ENCODE results near the gene SRGAP2B. TPM values are rescaled to one million over a fixed set of nuclear protein-coding genes. Genes with fewer than 3 reads are reported as not detected.
"Not testable (repeated sequence)": the region's sequence is repeated elsewhere in the genome, so short reads cannot be mapped to it uniquely, and the experiment has no call there.

The SRGAP2B gene
- total and polyA plus RNA-seq, 2 of the 8 experiments (the other 6 are each of a cell fraction or from before 2014, with no cell fraction given) = 4.9 to 39.5 TPM

GRCh38 chr1:144992915-144993314 is 102.2 kb downstream of the SRGAP2B start:
- H2BK15ac ChIP-seq (ENCODE audit: low read length); H3K4me1 ChIP-seq (replicated peaks in 1 of 4; ENCODE audit: control insufficient read depth in 3 of 4, insufficient read depth in 4 of 4, low read length in 3 of 4); H4K8ac ChIP-seq (ENCODE audit: extremely low read depth, insufficient read depth, low read length); H3K18ac ChIP-seq (ENCODE audit: extremely low read depth, low read length); FAIRE-seq; H3K79me1 ChIP-seq (ENCODE audit: low read depth, low read length); H3K4ac ChIP-seq (replicated peaks; ENCODE audit: insufficient read length, low read depth, low read length); H2BK20ac ChIP-seq (ENCODE audit: low read length); DNase-seq (ENCODE audit: low read depth in 1 of 2, low spot score in 2 of 2); H2AFZ ChIP-seq (ENCODE audit: low read length); H2BK5ac ChIP-seq (ENCODE audit: low read depth, low read length); H4K91ac ChIP-seq (replicated peaks; ENCODE audit: insufficient read length, low read length); H3K4me3 ChIP-seq (ENCODE audit: extremely low read depth in 1 of 4, insufficient read depth in 2 of 4, low read depth in 3 of 4, low read length in 4 of 4); H2BK120ac ChIP-seq (replicated peaks; ENCODE audit: low read depth, low read length); H3K23me2 ChIP-seq (ENCODE audit: low read depth, low read length); CTCF ChIA-PET (ENCODE audit: partially characterized antibody); POLR2A ChIA-PET (ENCODE audit: partially characterized antibody); H3K9ac ChIP-seq (replicated peaks in 1 of 4; ENCODE audit: extremely low read depth in 1 of 4, low read depth in 3 of 4, low read length in 3 of 4); H3K27ac ChIP-seq (ENCODE audit: low read depth, low read length); H3K56ac ChIP-seq (replicated peaks; ENCODE audit: insufficient read length, low read depth, low read length); H3K79me2 ChIP-seq (ENCODE audit: control insufficient read depth in 1 of 2, insufficient read depth in 2 of 2, low read length in 2 of 2); H4K5ac ChIP-seq (ENCODE audit: insufficient read length, low read depth, low read length); H3K27me3 ChIP-seq (replicated peaks in 1 of 4; ENCODE audit: control insufficient read depth in 3 of 4, extremely low read depth in 1 of 4, insufficient read depth in 3 of 4, low read length in 3 of 4); H4K20me1 ChIP-seq (replicated peaks in 1 of 2; ENCODE audit: control insufficient read depth in 1 of 2, insufficient read depth in 2 of 2, low read length in 2 of 2); H2BK12ac ChIP-seq (ENCODE audit: low read depth, low read length); H3K36me3 ChIP-seq (ENCODE audit: control insufficient read depth in 2 of 4, insufficient read depth in 4 of 4, low read length in 3 of 4); H3K4me2 ChIP-seq (ENCODE audit: insufficient read depth in 1 of 2, low read depth in 2 of 2, low read length in 2 of 2); H3K23ac ChIP-seq (ENCODE audit: insufficient read length); H2AK5ac ChIP-seq (ENCODE audit: low read depth, low read length); H3K9me3 ChIP-seq (ENCODE audit: insufficient read depth in 2 of 2, low read depth in 1 of 2, low read length in 1 of 2); H3K14ac ChIP-seq (ENCODE audit: insufficient read length): not testable (repeated sequence)
- 100% methylated on average over 1 of the region's 1 CpG; no CpG with 5 or more reads in 1 of the 2 experiments for WGBS, 2 experiments (ENCODE audit: extremely low coverage in 1 of 2, insufficient coverage in 1 of 2, insufficient read length in 1 of 2, insufficient replicate concordance in 2 of 2, low coverage in 1 of 2, low lambda C conversion rate in 2 of 2, missing lambda C conversion rate in 1 of 2)

GRCh38 chr1:144990611-144991010 is 104.5 kb downstream of the SRGAP2B start:
- H3K4me1 ChIP-seq (replicated peaks in 1 of 4; ENCODE audit: control insufficient read depth in 3 of 4, insufficient read depth in 4 of 4, low read length in 3 of 4); POLR2A ChIA-PET (ENCODE audit: partially characterized antibody); H4K8ac ChIP-seq (ENCODE audit: extremely low read depth, insufficient read depth, low read length); H2BK20ac ChIP-seq (ENCODE audit: low read length); FAIRE-seq; H3K23ac ChIP-seq (ENCODE audit: insufficient read length); H3K27ac ChIP-seq (ENCODE audit: low read depth, low read length); CTCF ChIA-PET (ENCODE audit: partially characterized antibody); H3K4me3 ChIP-seq (ENCODE audit: extremely low read depth in 1 of 4, insufficient read depth in 2 of 4, low read depth in 3 of 4, low read length in 4 of 4); H3K4me2 ChIP-seq (ENCODE audit: insufficient read depth in 1 of 2, low read depth in 2 of 2, low read length in 2 of 2); H2BK12ac ChIP-seq (ENCODE audit: low read depth, low read length); H3K18ac ChIP-seq (ENCODE audit: extremely low read depth, low read length); H2BK5ac ChIP-seq (ENCODE audit: low read depth, low read length); H3K9ac ChIP-seq (replicated peaks in 1 of 4; ENCODE audit: extremely low read depth in 1 of 4, low read depth in 3 of 4, low read length in 3 of 4); H2BK15ac ChIP-seq (ENCODE audit: low read length); H3K79me1 ChIP-seq (ENCODE audit: low read depth, low read length); H4K91ac ChIP-seq (replicated peaks; ENCODE audit: insufficient read length, low read length); H3K23me2 ChIP-seq (ENCODE audit: low read depth, low read length); H3K79me2 ChIP-seq (ENCODE audit: control insufficient read depth in 1 of 2, insufficient read depth in 2 of 2, low read length in 2 of 2); H3K9me3 ChIP-seq (ENCODE audit: insufficient read depth in 2 of 2, low read depth in 1 of 2, low read length in 1 of 2); H2BK120ac ChIP-seq (replicated peaks; ENCODE audit: low read depth, low read length); H3K27me3 ChIP-seq (replicated peaks in 1 of 4; ENCODE audit: control insufficient read depth in 3 of 4, extremely low read depth in 1 of 4, insufficient read depth in 3 of 4, low read length in 3 of 4); H2AFZ ChIP-seq (ENCODE audit: low read length); H4K5ac ChIP-seq (ENCODE audit: insufficient read length, low read depth, low read length); H4K20me1 ChIP-seq (replicated peaks in 1 of 2; ENCODE audit: control insufficient read depth in 1 of 2, insufficient read depth in 2 of 2, low read length in 2 of 2); H3K56ac ChIP-seq (replicated peaks; ENCODE audit: insufficient read length, low read depth, low read length); H3K14ac ChIP-seq (ENCODE audit: insufficient read length); H2AK5ac ChIP-seq (ENCODE audit: low read depth, low read length); DNase-seq (ENCODE audit: low read depth in 1 of 2, low spot score in 2 of 2); H3K4ac ChIP-seq (replicated peaks; ENCODE audit: insufficient read length, low read depth, low read length); H3K36me3 ChIP-seq (ENCODE audit: control insufficient read depth in 2 of 4, insufficient read depth in 4 of 4, low read length in 3 of 4): not testable (repeated sequence)
- 79% methylated on average over 5 of the region's 29 CpGs; no CpG with 5 or more reads in 1 of the 2 experiments for WGBS, 2 experiments (ENCODE audit: extremely low coverage in 1 of 2, insufficient coverage in 1 of 2, insufficient read length in 1 of 2, insufficient replicate concordance in 2 of 2, low coverage in 1 of 2, low lambda C conversion rate in 2 of 2, missing lambda C conversion rate in 1 of 2)
